Retinal pigment epithelial cell (primary cell): Measurements from ENCODE around the gene NDUFS7.
A peak's percentile ranks its signal among the peaks of the same experiment; 100 is the strongest.

Source experiments
- DNase-seq: peaks from one replicate; pipeline ENCODE4 v3.0.0-alpha.2; 2010; ENCODE audit warnings: low read depth
- H3K4me3 ChIP-seq: 2 replicates; pipeline ENCODE4 v1.5.1; 2011; ENCODE audit warnings: mild to moderate bottlenecking, low read length, control low read depth, moderate library complexity
- TF ChIP-seq, protein P1 (sequence below): conservative IDR thresholded peaks from 2 replicates; pipeline ENCODE4 v1.5.1; 2011; ENCODE audit warnings: low read depth, low read length, control low read depth, inconsistent platforms

The NDUFS7 gene

DNA sequence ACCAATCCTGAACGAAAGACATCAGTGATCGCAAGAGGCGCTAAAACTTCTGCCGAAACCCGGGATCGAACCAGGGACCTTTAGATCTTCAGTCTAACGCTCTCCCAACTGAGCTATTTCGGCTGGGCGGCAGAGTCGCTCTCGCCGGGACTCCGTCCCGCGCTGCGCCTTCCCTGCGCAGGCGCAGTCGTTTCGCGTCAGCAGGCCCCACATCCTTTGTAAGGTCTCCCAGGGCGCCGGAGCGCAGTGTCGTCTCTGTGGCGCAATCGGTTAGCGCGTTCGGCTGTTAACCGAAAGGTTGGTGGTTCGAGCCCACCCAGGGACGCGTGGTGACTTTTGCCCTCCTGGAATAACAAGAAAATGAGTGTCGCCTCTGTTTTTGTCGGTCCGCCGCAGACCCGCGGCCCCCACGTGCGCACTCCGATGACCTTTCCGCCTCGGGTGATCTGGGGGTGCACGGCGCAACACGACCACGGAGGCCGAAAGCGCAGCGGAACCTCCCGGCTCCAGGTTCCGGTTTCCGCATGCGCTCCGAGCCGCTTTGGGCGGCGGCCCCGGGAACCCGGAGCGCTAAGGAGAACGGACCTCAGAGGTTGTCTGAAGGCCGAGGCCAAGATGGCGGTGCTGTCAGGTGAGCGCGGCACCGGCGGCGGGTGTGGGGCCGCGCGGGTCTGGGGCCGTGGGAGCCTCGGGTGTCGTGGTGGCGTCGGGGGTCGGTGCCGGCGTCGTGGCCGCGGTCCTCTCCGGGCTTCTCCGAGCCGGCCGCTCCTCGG, at the start of gene NDUFS7:
Gene NDUFS7, plus strand, starts transcription at position 596 of the 773 bp plus-strand sequence. Its CDS starts 20 bp downstream, at position 616.
- DNase-seq, result peak; percentile 65
- TF ChIP-seq, protein P1, sequence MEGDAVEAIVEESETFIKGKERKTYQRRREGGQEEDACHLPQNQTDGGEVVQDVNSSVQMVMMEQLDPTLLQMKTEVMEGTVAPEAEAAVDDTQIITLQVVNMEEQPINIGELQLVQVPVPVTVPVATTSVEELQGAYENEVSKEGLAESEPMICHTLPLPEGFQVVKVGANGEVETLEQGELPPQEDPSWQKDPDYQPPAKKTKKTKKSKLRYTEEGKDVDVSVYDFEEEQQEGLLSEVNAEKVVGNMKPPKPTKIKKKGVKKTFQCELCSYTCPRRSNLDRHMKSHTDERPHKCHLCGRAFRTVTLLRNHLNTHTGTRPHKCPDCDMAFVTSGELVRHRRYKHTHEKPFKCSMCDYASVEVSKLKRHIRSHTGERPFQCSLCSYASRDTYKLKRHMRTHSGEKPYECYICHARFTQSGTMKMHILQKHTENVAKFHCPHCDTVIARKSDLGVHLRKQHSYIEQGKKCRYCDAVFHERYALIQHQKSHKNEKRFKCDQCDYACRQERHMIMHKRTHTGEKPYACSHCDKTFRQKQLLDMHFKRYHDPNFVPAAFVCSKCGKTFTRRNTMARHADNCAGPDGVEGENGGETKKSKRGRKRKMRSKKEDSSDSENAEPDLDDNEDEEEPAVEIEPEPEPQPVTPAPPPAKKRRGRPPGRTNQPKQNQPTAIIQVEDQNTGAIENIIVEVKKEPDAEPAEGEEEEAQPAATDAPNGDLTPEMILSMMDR, result no peak
- H3K4me3 ChIP-seq, result peak within 1 kb of the TSS; percentile 93

DNA sequence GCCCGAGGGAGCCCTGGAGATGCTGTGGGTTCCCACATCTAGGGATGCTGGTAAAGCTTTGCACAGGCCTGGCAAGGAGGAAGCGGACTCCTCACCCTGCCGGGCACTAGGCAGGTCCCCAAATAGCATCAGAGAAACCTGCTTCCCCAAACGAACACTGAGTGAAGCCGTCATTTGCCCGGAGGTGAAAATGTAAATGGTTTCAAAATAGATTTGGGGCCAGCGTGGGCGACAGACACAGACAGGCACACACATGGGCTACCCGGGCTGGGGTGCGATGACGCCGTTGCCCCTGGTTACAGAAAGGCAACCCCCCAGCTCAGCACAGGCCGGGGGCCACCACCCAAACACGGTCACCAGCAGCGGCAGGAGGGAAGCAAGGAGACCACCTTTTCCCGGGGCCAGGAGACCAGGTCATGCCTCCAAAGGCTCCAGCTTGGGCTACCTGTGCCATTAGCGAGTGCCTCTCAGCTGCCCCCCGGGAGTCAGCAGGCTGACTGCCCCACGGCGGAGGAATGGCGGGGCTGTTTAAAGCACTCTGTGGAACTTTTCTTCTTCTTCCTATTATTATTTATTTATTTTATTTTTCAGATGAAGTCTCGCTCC, 47.5 kb upstream of the NDUFS7 start:
- DNase-seq, result no peak
- TF ChIP-seq, protein P1, result no peak

DNA sequence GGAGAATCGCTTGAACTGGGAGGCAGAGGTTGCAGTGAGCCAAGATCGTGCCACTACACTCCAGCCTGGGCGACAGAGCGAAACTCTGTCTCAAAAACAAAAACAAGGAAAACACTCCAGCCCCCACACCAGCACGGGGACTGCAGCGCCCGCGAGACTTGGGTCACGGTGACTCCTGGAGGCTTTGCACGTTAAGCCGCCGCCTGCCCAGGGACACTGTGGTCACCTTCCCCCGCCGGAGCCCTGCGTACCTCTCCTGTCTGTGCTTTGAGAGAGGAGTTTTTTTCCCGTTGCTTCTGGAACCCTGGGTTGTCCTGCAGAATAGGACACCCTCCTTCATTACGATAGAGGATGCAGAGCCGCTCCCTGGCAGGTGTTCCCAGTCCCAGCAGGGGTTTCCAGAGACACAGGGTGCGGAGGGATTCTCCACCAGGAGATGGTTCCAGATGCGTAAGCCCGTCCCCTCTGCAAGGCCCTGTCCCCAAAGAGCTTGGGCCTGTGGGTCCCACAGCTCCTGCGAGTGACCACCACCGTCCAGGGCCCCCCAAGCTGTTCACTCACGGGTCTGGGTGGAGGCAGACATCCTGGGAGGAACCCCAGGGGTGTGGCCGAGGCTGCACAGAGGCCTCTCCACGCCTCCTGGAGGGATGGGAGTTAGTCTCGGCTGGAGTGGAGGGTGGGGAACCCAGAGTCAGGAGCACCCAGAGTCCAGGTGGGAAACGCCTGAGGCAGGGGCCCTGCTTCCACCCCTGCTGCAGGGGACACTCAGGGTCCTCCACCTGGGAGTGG, 42.8 kb upstream of the NDUFS7 start:
- TF ChIP-seq, protein P1, result no peak
- no peak for DNase-seq
- H3K4me3 ChIP-seq, result no peak overlapping the region

More for the DNA sequence above, 47.5 kb upstream of the NDUFS7 start:
- H3K4me3 ChIP-seq, result no peak overlapping the region

DNA sequence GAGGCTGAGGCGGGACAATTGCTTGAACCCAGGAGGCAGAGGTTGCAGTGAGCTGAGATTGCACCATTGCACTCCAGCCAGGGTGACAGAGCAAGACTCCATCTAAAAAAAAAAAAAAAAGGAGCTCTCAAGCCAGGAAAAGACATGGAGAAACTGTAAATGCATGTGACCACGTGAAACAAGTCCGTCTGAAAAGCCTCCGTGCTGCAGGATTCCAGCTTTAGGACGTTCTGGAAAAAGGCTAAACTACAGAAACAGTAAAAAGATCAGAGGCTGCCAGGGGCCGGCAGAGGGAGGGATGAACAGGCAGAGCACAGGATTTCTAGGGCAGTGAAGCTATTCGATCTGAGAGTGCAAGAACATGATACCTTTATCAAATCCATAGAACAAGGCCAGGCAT, 40.7 kb upstream of the NDUFS7 start:
- H3K4me3 ChIP-seq, result no peak overlapping the region
- TF ChIP-seq, protein P1, result no peak
- no peak for DNase-seq

DNA sequence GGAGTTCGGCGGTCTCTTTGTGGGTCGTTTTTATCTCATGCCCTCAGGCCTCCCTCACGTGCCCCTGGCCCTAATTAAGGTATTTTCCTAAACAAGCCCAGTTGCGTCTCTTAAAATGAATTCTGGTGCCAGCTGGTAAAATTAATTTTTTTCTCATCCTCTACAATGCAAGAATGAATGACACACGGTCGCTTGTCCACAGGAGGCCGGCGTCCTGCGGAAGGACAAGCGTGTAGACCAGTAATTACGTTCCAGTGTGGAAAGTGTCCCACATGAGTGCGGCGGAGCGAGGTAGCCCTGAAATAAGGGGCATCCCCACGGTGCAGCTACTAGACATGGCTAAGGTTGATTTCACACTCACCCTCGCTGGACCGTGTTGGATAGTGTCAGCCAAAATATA, 34.5 kb upstream of the NDUFS7 start:
- H3K4me3 ChIP-seq, result no peak overlapping the region
- no peak for DNase-seq
- TF ChIP-seq, protein P1, result no peak

DNA sequence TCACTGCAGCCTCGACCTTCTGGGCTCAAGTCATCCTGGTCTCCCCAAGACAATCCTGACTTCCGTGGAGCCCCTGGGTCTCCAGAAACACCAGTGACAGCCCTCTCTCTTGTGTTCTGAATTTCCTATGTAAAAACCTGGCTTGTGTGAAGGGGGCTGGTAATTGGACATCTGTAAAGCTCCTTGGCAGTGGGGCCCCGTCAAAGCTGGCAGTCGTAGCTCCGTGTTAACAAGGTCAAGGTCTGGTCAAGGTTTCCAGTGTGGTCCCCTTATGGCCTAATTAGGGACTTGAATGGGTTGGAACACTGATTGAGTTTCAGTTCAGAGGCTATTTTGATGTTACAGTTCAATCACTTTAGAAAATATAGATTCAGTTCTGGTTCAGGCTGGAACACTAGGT, 32.8 kb upstream of the NDUFS7 start:
- no peak overlapping the region for H3K4me3 ChIP-seq
- no peak for DNase-seq
- TF ChIP-seq, protein P1, result no peak
